ENCODE results near the gene ZNF335. TPM values are rescaled to one million over a fixed set of nuclear protein-coding genes. Genes with fewer than 3 reads are reported as not detected.

The ZNF335 gene
- total and polyA plus RNA-seq, 2 of the 13 experiments (the other 11 are each of a cell fraction or from before 2014, with no cell fraction given), result 9.7 to 13.7 TPM

- TF ChIP-seq AKAP8 (CRISPR knock-in tag; IDR thresholded peaks at IDR 0.05) (0 out of 2 replicates have a peak, but pooled peaks have one; percentile 73), ZNF878 (CRISPR knock-in tag; IDR thresholded peaks at IDR 0.05) (no peak), ZNF317 (CRISPR knock-in tag; IDR thresholded peaks at IDR 0.05) (no peak), CCDC6 (CRISPR knock-in tag; IDR thresholded peaks at IDR 0.05) (no peak), KLF12 (CRISPR knock-in tag; IDR thresholded peaks at IDR 0.05; ENCODE audit: borderline replicate concordance) (no peak), TBX2 (CRISPR knock-in tag; IDR thresholded peaks at IDR 0.05; ENCODE audit: borderline replicate concordance) (no peak; the same call in 1 of the 2 replicates), MTERF4 (CRISPR knock-in tag; IDR thresholded peaks at IDR 0.05) (no peak; the same call in 1 of the 2 replicates), ZBTB20 (CRISPR knock-in tag; IDR thresholded peaks at IDR 0.05; ENCODE audit: borderline replicate concordance, low read depth) (peak; percentile 86), HDAC2 (CRISPR knock-in tag; IDR thresholded peaks at IDR 0.05) (peak; percentile 100), ZBTB49 (CRISPR knock-in tag; IDR thresholded peaks at IDR 0.05; ENCODE audit: borderline replicate concordance) (no peak), HOXA5 (CRISPR knock-in tag; IDR thresholded peaks at IDR 0.05) (no peak), ZFP36 (IDR thresholded peaks at IDR 0.05; ENCODE audit: borderline replicate concordance, low read depth, low read length, partially characterized antibody) (no peak), SNAI1 (CRISPR knock-in tag; IDR thresholded peaks at IDR 0.05; ENCODE audit: borderline replicate concordance) (0 out of 2 replicates have a peak, but pooled peaks have one; percentile 94), HNRNPLL (IDR thresholded peaks at IDR 0.05; ENCODE audit: low read depth, low read length, poor library complexity, severe bottlenecking) (no peak), HNF4G (IDR thresholded peaks at IDR 0.05; ENCODE audit: borderline replicate concordance, low read depth, low read length) (no peak), HNF4G (CRISPR knock-in tag; IDR thresholded peaks at IDR 0.05; ENCODE audit: borderline replicate concordance, low read depth) (peak; percentile 68; the same call in 1 of the 2 replicates), CREB3 (CRISPR knock-in tag; IDR thresholded peaks at IDR 0.05) (no peak), RBM22 (optimal IDR thresholded peaks at IDR 0.05; ENCODE audit: low read length) (peak; percentile 92), ASH2L (IDR thresholded peaks at IDR 0.05; ENCODE audit: insufficient read length, low read depth, low read length) (no peak)
- TF ChIP-seq, protein P1, sequence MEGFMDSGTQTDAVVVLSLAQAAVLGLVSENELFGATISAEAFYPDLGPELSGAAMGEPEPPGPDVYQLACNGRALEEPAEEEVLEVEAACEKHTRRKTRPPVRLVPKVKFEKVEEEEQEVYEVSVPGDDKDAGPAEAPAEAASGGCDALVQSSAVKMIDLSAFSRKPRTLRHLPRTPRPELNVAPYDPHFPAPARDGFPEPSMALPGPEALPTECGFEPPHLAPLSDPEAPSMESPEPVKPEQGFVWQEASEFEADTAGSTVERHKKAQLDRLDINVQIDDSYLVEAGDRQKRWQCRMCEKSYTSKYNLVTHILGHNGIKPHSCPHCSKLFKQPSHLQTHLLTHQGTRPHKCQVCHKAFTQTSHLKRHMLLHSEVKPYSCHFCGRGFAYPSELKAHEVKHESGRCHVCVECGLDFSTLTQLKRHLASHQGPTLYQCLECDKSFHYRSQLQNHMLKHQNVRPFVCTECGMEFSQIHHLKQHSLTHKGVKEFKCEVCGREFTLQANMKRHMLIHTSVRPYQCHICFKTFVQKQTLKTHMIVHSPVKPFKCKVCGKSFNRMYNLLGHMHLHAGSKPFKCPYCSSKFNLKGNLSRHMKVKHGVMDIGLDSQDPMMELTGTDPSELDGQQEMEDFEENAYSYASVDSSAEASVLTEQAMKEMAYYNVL (CRISPR knock-in tag; IDR thresholded peaks at IDR 0.05; ENCODE audit: borderline replicate concordance), result no peak
- TF ChIP-seq, protein P2, sequence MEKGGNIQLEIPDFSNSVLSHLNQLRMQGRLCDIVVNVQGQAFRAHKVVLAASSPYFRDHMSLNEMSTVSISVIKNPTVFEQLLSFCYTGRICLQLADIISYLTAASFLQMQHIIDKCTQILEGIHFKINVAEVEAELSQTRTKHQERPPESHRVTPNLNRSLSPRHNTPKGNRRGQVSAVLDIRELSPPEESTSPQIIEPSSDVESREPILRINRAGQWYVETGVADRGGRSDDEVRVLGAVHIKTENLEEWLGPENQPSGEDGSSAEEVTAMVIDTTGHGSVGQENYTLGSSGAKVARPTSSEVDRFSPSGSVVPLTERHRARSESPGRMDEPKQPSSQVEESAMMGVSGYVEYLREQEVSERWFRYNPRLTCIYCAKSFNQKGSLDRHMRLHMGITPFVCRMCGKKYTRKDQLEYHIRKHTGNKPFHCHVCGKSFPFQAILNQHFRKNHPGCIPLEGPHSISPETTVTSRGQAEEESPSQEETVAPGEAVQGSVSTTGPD (CRISPR knock-in tag; IDR thresholded peaks at IDR 0.05), result 0 out of 2 replicates have a peak, but pooled peaks have one; percentile 9
These were observed 653 bp downstream of the ZNF335 start (continued) for GRCh38 chr20:45971425-45971674.

Measured in HepG2 (cell line).